A549 treated with dexamethasone at 1 μM for 4 hours (cell line): ENCODE results near the gene SULT1A2. TPM values are rescaled to one million over a fixed set of nuclear protein-coding genes. Genes with fewer than 3 reads are reported as not detected.

Source experiments
- total RNA-seq: library from RNA; stranded (reverse); fragments of 200-300 nt; extraction: Qiagen RNA extraction; gene quantifications from 5 replicates; pipeline ENCODE4 v1.2.3, GENCODE V29; 2022

SULT1A2 gene
- 0.05 to 0.15 TPM (median 0.09 TPM) in 3 of 5 replicates, not detected in the others for total RNA-seq

DNA sequence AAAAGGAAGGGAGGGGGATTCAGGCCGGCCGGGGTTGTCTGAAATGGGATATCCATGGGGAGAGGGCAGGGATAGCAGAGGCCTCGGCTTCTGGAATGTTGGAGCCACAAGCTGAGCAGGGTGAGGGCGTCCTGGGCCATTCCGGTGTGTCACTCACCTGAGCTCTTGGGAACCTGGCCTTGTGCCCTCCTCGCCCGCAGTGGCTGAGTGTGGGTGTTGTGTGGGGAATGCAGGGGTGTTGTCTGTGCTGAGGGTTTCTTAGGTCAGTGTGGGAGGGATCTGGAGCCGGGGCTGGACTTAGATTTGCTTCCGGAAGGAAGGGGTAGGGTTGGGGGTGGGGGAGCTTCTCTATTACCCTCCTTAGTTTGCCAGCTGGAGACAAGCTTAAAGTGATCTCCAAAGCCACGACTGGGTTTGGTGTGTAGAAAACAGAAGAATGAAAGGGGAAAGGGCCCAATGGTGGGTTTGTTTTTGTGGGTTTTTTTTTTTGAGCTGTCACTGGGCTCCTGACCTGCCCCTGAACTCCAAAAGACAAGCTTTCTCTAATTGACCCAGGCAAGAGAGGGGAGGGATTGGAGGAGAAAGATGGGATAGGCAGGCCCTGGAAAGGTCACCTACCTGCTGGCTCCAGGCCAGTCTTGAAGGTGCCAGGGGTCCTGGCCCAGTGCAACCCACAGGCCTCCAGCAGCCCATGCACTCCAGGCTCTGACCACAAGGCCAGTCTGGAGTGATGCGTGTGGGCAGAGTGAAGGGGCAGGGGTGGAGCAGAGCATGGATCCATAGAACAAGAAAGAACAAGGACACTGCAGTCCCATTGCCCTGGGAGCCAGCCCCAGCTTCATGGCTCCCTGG is at the start of gene SULT1A2:
SULT1A2 (minus strand) TSS at position 211 of the 852 bp plus-strand sequence. CDS start 1,120 bp downstream, outside the sequence.

DNA sequence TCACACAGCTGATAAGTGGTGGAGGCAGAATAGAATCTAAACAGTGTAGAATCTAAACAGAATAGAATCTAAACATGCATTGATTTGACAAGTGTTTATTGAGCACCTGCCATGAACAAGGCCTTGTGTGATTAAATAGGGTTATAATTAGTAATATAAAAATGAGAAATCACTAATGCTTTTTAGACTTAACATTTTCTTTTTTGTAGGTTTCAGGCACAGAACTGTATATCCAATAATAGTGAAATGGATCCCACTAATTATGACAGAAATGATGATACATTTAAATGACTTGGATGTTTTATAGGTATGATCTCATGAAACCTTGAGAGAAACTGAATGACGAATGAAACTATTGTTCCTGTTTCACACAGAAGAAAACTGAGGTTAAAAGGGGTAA is 40.9 kb upstream of the SULT1A2 start, which contains the start of gene NPIPB8:
NPIPB8 (plus strand) TSS at position 301 of the 400 bp plus-strand sequence. CDS start 296 bp downstream, outside the sequence.

DNA sequence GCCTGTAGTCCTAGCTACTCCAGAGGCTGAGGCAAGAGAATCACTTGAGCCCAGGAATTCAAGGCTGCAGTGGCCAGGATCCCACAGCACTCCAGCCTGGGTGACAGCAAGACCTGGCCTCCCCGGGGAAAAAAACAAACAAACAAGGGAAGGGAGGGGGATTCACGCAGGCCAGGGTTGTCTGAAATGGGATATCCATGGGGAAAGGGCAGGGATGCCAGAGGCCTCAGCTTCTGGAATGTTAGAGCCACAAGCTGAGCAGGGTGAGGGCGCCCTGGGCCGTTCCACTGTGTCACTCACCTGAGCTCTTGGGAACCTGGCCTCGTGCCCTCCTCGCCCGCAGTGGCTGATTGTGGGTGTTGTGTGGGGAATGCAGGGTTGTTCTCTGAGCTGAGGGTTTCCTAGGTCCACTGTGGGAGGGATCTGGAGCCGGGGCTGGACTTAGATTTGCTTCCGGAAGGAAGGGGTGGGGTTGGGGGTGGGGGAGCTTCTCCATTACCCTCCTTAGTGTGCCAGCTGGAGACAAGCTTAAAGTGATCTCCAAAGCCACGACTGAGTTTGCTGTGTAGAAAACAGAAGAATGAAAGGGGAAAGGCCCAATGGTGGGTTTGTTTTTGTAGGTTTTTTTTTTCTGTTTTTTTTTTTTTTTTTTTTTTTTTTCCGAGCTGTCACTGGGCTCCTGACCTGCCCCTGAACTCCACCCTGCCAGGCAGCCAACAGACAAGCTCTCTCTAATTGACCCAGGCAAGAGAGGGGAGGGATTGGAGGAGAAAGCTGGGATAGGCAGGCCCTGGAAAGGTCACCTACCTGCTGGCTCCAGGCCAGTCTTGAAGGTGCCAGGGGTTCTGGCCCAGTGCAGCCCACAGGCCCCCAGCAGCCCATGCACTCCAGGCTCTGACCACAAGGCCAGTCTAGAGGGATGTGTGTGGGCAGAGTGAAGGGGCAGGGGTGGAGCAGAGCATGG is 13.1 kb upstream of the SULT1A2 start, which contains the start of gene SULT1A1:
SULT1A1 (minus strand) TSS at position 414 of the 964 bp plus-strand sequence. CDS start 1,189 bp downstream, outside the sequence.

DNA sequence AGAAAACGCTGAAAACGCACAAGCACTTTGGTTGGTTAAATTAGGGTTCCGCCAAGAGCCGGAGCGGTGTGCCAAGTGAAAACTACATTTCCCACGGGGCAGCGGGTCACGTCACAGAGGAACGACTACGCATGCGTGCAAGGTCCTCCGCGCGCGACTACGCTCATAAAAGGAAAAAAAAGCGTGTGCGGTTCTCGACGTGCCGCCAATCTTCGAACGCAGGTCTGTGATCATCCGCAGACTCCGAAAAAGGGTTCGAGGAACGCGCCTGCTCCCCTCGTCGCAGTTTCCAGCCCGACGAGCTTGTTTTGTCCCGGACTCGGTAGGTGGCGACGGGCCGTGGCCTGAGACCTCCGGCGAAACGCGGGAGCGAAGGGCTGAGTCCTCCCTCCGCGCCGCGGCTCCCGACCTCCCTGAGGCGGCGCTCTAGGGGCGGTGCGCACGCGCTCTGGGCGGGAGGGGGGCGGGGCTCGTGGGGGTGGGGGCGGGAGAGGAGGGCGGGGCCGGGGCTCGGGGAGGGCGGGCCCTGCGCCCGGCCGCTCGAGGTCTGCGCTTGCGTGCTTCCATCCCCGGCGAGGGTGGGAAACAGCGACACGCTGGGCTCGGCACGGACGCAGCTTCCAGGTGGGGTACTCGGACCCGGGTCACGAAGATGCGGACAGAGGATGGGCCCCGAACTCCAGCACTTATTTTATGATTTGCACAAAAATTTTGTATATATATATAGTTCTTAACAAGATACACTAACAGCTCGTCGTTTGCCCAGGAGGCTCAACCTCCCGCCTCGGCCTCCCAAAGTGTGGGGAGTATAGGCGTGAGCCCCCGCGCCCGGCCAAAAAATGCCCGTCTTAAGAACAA is 42.8 kb downstream of the SULT1A2 start, which contains the start of gene SGF29:
SGF29 (plus strand) TSS at position 145 of the 858 bp plus-strand sequence. CDS start 27,150 bp downstream, outside the sequence.

Other genes with a start within 250 kb of the SULT1A2 start
- gene NPIPB6, start 233.5 kb downstream of the SULT1A2 start, total RNA-seq = 1.5 to 2.3 TPM (median 1.6 TPM) in 5 replicates
- gene EIF3CL, start 193.2 kb downstream of the SULT1A2 start, total RNA-seq = 69.7 to 108 TPM (median 77.8 TPM) in 5 replicates
- 0.11 to 0.38 TPM (median 0.22 TPM) in 3 of 5 replicates, not detected in the others for gene NPIPB7, start 124.7 kb downstream of the SULT1A2 start, total RNA-seq
- 19.7 to 44.0 TPM (median 35.6 TPM) in 5 replicates for gene CLN3, start 105.0 kb downstream of the SULT1A2 start, total RNA-seq
- 0.06 to 0.08 TPM (median 0.06 TPM) in 4 of 5 replicates, not detected in the other for gene APOBR, start 102.4 kb downstream of the SULT1A2 start, total RNA-seq
- not detected in 5 replicates for gene IL27, start 90.2 kb downstream of the SULT1A2 start, total RNA-seq
- gene NUPR1, start 58.1 kb downstream of the SULT1A2 start, total RNA-seq = 10.5 to 19.3 TPM (median 15.5 TPM) in 5 replicates
- gene SGF29, start 43.1 kb downstream of the SULT1A2 start, total RNA-seq = 21.1 to 27.1 TPM (median 24.0 TPM) in 5 replicates
- gene SULT1A1, start 13.0 kb upstream of the SULT1A2 start, total RNA-seq = 5.1 to 6.0 TPM (median 5.4 TPM) in 5 replicates
- 0.25 to 0.66 TPM (median 0.35 TPM) in 4 of 5 replicates, not detected in the other for gene NPIPB8, start 41.0 kb upstream of the SULT1A2 start, total RNA-seq
- gene EIF3C, start 114.4 kb upstream of the SULT1A2 start, total RNA-seq = 198 to 442 TPM (median 410 TPM) in 5 replicates
- gene NPIPB9, start 154.7 kb upstream of the SULT1A2 start, total RNA-seq = 1.1 to 2.2 TPM (median 1.6 TPM) in 5 replicates
- gene ATXN2L, start 225.9 kb upstream of the SULT1A2 start, total RNA-seq = 75.0 to 136 TPM (median 128 TPM) in 5 replicates
- gene TUFM, start 249.3 kb upstream of the SULT1A2 start, total RNA-seq = 215 to 304 TPM (median 279 TPM) in 5 replicates